HCEC 1CT (cell line): ENCODE results near the gene TXNRD2.
A peak's percentile ranks its signal among the peaks of the same experiment; 100 is the strongest.
"Not testable (repeated sequence)": the region's sequence is repeated elsewhere in the genome, so short reads cannot be mapped to it uniquely, and the experiment has no call there.

ENCODE experiments used
- DNase-seq: peaks from one replicate; pipeline ENCODE4 v3.0.0-alpha.2; 2017

Gene TXNRD2

GRCh38 chr22:19942157-19943081 lies 801 bp upstream of the TXNRD2 start:
- peak; percentile 48 for DNase-seq

GRCh38 chr22:19940536-19941364 lies 868 bp downstream of the TXNRD2 start:
- peak; percentile 9 for DNase-seq

- no peak for DNase-seq
These were observed 3.8 kb downstream of the TXNRD2 start for GRCh38 chr22:19937616-19938473.

- no peak for DNase-seq
These were observed 5.1 kb downstream of the TXNRD2 start for GRCh38 chr22:19936513-19936912.

GRCh38 chr22:19935123-19935718 lies 6.4 kb downstream of the TXNRD2 start:
- DNase-seq: not testable (repeated sequence)

- DNase-seq: no peak
These were observed 8.0 kb downstream of the TXNRD2 start for GRCh38 chr22:19933341-19934241.

GRCh38 chr22:19932367-19933206 lies 9.0 kb downstream of the TXNRD2 start:
- no peak for DNase-seq

GRCh38 chr22:19931514-19931913 lies 10.1 kb downstream of the TXNRD2 start:
- no peak for DNase-seq

- DNase-seq: no peak
These were observed 10.8 kb downstream of the TXNRD2 start for GRCh38 chr22:19930551-19931486.

GRCh38 chr22:19929586-19930550 lies 11.8 kb downstream of the TXNRD2 start:
- DNase-seq: no peak

- DNase-seq: no peak
These were observed 13.4 kb downstream of the TXNRD2 start for GRCh38 chr22:19928207-19928606.

GRCh38 chr22:19927696-19928095 lies 13.9 kb downstream of the TXNRD2 start:
- no peak for DNase-seq

- DNase-seq: not testable (repeated sequence)
These were observed 15.6 kb downstream of the TXNRD2 start for GRCh38 chr22:19926028-19926427.

GRCh38 chr22:19923914-19924513 lies 17.6 kb downstream of the TXNRD2 start:
- no peak for DNase-seq

GRCh38 chr22:19921544-19922081 lies 20.0 kb downstream of the TXNRD2 start:
- no peak for DNase-seq

GRCh38 chr22:19919701-19920363 lies 21.8 kb downstream of the TXNRD2 start:
- no peak for DNase-seq
